HG03097 (cell line): ENCODE data around the gene WDR1.

ENCODE experiments used
- ATAC-seq: cut with Tn5 transposase; IDR thresholded peaks from one replicate; pipeline ENCODE4 v1.9.1; 2021; ENCODE audit not compliant: unreplicated experiment, low FRiP score

WDR1 gene

DNA sequence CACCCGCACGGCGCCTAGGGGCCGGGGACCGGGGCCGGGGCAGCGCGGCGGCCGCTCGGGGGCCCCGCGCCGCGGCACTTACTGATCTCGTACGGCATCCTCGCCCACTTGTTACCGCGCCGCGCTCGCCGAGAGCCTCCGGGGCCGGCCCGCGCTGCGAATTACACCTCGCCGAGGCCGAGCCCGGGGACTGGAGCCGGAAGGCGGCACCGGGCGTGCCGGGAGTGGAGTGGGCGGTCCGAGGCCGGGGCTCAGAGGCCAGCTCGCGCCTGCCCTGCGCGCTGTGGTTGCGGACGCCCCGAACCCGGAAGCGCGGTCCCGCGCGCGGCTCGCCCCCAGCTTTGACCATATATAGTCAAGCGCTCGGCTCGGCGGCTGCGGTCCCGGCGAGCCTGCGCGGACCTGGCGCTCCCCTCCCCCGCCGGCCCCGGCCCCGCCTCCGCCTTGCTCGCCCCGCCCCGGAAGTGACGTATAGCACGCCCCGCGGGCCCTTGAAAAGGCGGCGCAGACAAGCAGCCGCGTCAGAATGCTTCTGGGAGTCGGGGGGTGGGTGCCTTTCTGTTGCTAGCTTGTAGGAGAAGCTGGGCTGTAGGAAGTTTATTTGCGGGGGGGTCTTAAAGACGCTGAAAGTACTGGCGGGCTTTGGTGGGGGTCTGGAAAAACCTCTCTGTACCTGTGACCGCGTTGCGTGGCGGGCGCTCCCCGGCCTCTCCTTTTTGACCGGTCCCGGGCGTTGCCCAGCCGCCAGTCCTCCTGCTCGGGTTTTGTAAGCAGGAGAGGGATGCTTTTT lies at the start of gene WDR1:
Gene WDR1 (minus strand): TSS at position 231 of the 790 bp plus-strand sequence. CDS start 133 bp downstream, at position 98.
- peak; percentile 96 for ATAC-seq

- ATAC-seq: no peak
These were observed 48.3 kb upstream of the WDR1 start for GRCh38 chr4:10164877-10165283.

DNA sequence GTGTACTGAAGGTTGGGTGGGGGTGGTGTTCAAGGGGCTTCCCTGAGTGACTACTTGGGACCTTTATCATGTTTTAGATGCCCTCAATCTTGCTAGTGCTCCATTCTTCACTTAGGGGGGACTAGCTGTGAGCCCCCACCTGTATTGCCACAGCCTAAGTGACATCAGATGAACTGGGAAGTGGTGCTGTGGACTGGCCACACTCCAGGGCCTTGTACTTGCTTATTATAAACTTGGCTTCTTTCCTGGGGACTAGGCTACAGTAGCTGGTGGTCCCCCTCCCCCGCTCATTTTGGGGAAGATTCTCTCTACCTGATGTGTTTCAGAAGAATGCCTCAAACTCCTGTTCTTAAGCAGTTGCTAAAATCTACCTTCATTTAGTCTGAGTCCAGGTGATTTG lies 46.7 kb upstream of the WDR1 start:
- ATAC-seq: no peak

DNA sequence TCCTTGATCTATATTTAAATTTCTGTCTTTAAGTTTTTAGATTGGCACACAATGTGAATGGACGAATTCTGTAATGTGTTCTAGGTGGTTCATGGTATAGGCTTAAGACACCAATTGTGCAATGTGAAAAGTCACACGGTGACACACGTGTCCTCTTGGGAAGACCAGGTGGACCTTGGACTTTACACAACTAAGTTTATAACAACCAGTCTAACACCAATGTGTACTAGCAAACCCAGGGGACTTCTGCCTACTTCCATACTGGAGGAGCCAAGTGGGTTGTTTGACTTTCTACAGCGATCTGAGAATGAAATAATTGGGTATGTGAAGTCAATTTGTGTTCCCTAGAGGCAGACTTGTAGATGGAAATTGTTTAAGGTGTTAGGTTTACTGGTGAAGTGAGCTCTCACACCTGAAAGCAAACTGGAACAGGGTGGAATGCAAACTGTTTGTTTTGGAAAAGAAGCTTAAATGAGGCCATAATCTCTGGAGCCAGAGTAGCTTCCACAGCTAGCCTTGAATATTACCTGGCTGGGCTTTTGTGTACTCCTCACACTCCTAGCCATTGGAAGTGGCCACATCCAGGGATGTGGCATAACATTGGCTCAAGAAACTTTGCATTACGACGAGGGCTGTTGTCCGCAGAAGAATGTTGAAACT lies 45.9 kb upstream of the WDR1 start:
- ATAC-seq: no peak

DNA sequence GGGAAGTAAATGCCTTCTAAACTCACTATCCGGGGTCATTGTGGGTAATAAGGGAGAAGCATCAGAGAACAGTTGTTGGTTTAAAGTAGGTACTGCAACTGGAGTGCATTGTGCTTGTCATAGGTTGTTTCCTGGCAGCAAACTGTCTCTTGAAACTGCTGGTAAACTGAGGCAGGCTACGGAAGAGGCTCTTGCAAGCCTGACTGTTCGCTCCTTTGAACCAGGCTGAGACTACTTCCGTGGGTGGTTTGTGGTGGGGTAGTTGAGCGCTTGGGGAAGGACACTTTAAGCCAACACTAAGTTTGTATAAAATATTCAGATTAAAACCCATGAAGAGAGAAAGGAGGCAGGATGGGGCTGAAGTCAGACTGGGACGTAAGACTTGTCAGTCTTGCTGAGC lies 45.2 kb upstream of the WDR1 start:
- no peak for ATAC-seq

DNA sequence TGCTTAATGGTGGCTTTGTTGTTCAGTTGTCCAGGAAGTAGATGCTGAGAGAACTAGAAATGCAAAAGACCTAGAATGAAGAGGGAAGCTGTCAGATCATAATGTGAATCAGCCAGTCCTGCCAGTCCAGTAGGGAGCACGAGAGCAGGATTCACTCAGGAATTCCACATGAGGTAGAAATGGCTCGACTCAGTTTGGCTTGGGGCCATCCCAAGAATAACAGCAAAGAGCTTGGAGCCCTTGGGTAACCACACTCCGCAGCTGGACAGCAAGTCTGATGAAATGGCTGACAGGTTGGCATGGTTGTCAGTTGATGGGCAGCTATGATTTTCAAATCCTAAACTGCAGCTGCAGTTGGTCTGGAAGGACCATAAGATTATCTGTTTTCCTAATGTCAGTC lies 44.5 kb upstream of the WDR1 start:
- no peak for ATAC-seq

GRCh38 chr4:10160281-10160856 lies 43.8 kb upstream of the WDR1 start:
- ATAC-seq: no peak

DNA sequence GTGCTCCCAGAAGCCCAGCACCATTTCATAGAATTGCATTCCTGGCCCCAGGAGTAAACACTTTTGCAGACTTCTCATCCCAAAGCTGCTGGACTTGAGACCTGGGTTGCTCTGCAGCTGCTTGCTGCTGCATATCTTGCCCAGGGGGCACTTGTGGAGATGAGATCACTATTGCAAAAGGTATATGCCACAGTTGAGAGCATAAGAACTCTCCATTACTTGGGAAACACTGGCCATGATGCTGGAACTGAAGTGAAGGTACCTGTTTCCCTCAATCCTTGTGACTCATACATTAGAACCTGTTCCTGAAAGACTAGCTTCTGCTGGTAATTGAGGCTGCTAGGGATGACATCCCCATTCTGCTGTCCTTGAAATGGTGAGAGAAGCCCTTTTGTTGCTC lies 43.1 kb upstream of the WDR1 start:
- no peak for ATAC-seq

DNA sequence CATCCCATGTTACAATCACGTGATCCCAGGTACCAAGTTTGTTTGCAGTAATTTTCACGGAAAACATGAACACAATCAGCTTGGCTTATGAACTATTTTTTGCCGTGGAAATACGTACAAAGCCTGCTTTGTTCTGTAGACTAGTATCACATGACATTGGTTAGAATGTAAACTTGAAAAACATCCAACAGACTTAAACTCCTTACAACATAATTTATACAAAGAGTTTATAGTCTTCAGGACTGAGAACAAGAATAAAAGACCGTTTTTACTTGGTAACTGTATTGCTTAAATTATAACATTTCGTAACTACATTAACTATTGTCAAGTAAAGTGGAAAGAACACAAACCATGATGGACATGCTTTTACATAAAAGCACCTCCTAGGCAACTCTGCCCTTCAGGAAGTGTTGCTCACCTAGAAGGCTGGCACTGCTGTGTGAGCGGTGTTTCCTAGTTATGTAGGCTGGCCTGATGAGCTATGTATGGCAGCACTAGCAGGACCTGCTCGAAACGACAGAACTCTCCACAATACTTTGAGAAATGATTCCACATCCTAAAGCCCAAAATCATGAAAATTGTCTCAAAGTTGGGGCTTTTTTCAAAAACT lies 41.8 kb upstream of the WDR1 start:
- no peak for ATAC-seq

DNA sequence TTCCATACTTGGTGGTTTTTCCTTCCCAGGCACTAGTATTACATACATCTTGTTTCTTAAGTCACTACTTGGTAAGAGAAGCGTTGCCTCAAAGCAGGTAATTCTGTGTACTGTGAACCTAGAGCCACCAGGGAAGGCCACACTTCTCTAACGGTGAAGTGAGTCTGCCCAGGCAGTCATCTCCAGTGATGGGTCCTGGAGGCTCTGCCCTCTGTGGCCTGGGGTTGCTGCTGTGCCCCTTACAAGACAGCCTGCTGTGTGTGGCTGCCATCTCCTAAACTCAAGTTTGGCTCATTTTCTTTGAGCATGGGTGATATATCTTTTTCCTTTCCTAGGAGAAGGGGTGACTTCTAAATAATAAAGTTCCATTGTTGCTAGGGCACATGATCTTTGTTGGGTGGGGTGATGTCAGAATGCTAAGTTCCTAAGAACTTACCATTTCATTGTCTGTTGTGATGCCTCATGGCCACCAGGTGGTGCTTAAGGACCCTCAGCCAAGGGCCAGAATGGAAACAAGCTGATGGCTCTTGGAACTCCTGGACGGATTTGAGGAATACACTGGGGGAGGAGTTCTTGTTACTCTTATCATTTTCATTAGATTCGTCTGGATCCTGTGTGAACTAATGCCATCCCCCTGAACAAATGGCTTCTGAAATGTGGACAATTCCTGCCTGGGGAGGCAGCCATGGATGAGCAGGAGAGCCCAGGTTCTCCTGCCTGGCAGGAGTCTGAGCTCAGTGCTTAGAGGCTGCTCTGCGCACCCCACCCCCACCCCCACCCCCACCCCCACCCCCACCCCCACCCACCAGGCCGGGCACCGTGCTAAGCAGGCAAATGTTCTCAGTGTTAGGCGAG lies 41.1 kb upstream of the WDR1 start:
- peak; percentile 72 for ATAC-seq

- no peak for ATAC-seq
These were observed 37.6 kb upstream of the WDR1 start for GRCh38 chr4:10154241-10154640.

- ATAC-seq: no peak
These were observed 36.6 kb upstream of the WDR1 start for GRCh38 chr4:10153161-10153560.

DNA sequence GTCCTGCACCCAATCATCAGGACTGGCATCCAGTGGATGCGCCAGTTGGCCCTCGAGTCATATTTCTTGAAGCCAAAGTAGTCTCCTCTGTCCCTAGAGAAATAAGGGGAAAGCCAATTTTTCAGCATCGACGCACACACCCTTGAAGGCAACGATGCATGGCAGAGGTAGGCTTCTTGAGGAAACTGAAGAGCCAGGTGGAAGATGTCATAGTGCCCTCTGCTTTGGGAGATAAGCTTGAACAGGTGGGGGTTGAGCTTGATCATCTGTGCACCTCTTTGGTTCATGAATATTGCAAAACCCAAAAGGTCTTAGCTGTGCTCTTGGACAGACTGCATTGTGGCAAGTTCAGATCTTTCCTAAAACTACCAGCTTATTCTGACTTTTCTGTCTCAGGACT lies 34.6 kb upstream of the WDR1 start:
- ATAC-seq: peak; percentile 73

GRCh38 chr4:10144966-10145365 lies 28.4 kb upstream of the WDR1 start:
- ATAC-seq: no peak

DNA sequence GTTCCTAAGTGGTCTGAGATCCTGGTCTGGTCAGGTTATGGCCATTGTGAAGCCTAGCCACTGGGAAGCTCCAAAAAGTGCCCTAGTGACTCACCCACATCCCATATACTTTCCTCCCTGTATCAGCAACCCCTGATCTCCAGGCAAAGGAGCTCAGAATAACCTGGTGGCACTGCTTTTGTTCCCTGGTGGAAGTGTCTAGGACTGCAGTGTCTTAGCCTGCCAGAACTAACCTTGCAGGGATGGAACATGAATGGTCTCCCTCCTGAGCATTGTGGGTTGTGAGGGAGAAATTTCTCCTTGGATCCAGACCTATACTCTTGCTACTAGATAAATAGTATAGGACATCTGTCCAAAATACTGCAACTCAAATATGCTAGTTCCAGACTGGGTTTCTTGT lies 27.9 kb upstream of the WDR1 start:
- ATAC-seq: no peak

GRCh38 chr4:10143171-10143570 lies 26.6 kb upstream of the WDR1 start:
- ATAC-seq: no peak

GRCh38 chr4:10140866-10141759 lies 24.5 kb upstream of the WDR1 start:
- ATAC-seq: no peak

DNA sequence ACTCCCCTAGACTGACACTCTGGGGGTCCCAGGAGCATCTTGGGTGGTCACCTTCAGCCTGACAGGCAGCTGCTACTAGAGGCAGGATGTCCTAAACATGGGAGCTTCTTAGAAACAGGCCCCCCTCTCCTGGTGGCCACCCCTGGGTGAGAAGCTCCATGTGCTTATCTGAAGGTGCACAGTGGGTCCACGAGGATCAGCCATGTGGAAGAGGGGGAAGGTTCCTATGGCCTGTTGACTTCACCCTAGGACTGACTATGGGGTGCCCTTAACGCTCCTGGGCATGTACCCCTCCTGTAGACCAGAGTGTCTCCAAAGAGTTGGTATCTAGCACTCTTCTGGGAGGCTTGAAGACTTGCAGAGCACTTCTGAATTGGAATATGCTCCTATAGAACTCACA lies 22.9 kb upstream of the WDR1 start:
- ATAC-seq: no peak

GRCh38 chr4:10135260-10135659 lies 18.7 kb upstream of the WDR1 start:
- no peak for ATAC-seq

DNA sequence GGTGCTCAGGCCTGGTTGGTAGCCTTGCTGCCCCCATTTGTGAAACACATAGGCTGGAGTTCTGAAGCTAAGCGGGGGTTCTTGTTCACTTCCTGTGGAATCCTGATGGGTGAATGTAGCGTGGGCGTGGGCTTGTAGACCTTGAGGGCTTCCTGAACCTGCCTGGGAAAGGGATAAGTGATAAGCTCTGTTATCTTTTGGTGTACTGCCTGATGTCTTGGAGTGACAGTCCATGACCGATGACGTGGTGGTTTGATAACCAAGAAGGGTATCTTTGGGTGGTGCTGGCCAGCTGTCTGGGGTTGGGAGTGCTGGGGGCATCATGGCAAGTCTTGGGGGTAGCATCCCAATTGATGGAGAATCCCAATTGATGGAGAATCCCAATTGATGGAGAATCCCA lies 17.5 kb upstream of the WDR1 start:
- ATAC-seq: no peak
